Psoas muscle (tissue), 8 donors: Measurements from ENCODE around the gene NOXRED1. TPM values are rescaled to one million over a fixed set of nuclear protein-coding genes. Genes with fewer than 3 reads are reported as not detected.

ENCODE experiments used
- ATAC-seq, 4 donors: fragments of 200-7000 bp; cut with Tn5 transposase; one replicate each; pipeline ENCODE4 v1.9.1; 2020; ENCODE audit warnings: moderate library complexity in 3 of 4, mild to moderate bottlenecking in 2 of 4
- DNase-seq, 2 donors: peaks; one replicate each; pipeline ENCODE4 v3.0.0-alpha.2; 2020
- H3K27ac ChIP-seq: fragments of 200-600 bp; one replicate; pipeline ENCODE4 v1.8.0; 2022
- H3K27me3 ChIP-seq, 3 donors: fragments of 200-600 bp in 1 of 3; one replicate each; pipeline versions ENCODE4 v1.6.1 to v1.8.0; 2013 to 2022; ENCODE audit warnings: low read length in 2 of 3, mild to moderate bottlenecking in 2 of 3, moderate library complexity in 1 of 3; ENCODE audit not compliant: insufficient read depth in 3 of 3
- H3K36me3 ChIP-seq, 2 donors: fragments of 200-600 bp in 1 of 2; one replicate each; pipeline versions ENCODE4 v1.6.1 to v1.8.0; 2013 to 2022; ENCODE audit warnings: low read depth in 1 of 2, mild to moderate bottlenecking in 1 of 2, moderate library complexity in 1 of 2; ENCODE audit not compliant: insufficient read depth in 1 of 2
- H3K4me1 ChIP-seq: fragments of 200-600 bp; one replicate; pipeline ENCODE4 v1.8.0; 2022
- H3K4me3 ChIP-seq: fragments of 200-600 bp; one replicate; pipeline ENCODE4 v1.8.0; 2022; ENCODE audit warnings: mild to moderate bottlenecking
- H3K9me3 ChIP-seq: fragments of 200-600 bp; one replicate; pipeline ENCODE4 v1.8.0; 2022
- CTCF ChIP-seq: fragments of 200-600 bp; IDR thresholded peaks from one replicate; pipeline ENCODE4 v1.8.0; 2022; ENCODE audit warnings: antibody characterized with exemption
- WGBS, 3 donors: extraction: QIAGEN DNeasy Blood & Tissue Kit; methylation state at CpG; one replicate each; pipeline versions ENCODE4 v1.1.6 to v1.1.7; 2013; 5-methylcytosine and 5-hydroxymethylcytosine counted together
- intact Hi-C, 2 donors: fragments of 100-400 bp; cut with DNase I; formaldehyde crosslinking; loops; one replicate each; pipeline versions ENCODE4 v1.11.0 to v1.14.2; 2022
- polyA plus RNA-seq, 3 donors: library from polyadenylated mRNA; stranded (reverse); fragments of 200-250 nt; gene quantifications; one replicate each; pipeline ENCODE4 v1.2.3, GENCODE V29; 2013
- total RNA-seq, 4 donors: library from RNA; stranded (reverse); fragmentation: NEBNext Ultra II Directional in 2 of 4; extraction: Animal tissue kit (Norgen Biotek cat#: 25700) in 2 of 4; gene quantifications; one replicate each; pipeline versions ENCODE4 v1.2.1 to v1.2.4, GENCODE V29; 2021 to 2023
- donor health status: healthy with polysubstance abuse.
- donor health status: DM: no; HTN: no; CAD: no; lungs with moderate emphysema.
- donor health status: Bipolar disorder and iron deficiency.
- donor health status: healthy.
- donor health status: DM: yes; HTN: yes; CAD: no.
- donor health status: DM: no; HTN: no; CAD: no.
- donor health status: DM: no; HTN: no; CAD: no.
- donor health status: DM: yes; HTN: yes; CAD: no.

Gene NOXRED1
- total and polyA plus RNA-seq, 7 donors: 0.13 to 0.34 (median 0.24) TPM; not detected in 1

GRCh38 chr14:77377502-77377844 is 45.9 kb downstream of the NOXRED1 start:
- no peak for TF ChIP-seq CTCF
- Histone ChIP-seq H3K27ac (no peak overlapping the region), H3K9me3 (no peaks in the 10 kb centered on the region), H3K4me1 (peaks cover 12% of the 10 kb centered on the region), H3K36me3 (no peaks in the 10 kb centered on the region), H3K27me3 (no peaks in the 10 kb centered on the region), H3K4me3 (peak overlapping the region; percentile 92)
- ATAC-seq (no peak), DNase-seq (no peak)
- intact Hi-C loops: loop anchor here in 1 of 2 donors (5.0 kb wide), 1 partner anchor 80 kb away; the partner anchor contains the start of genes AHSA1 and VIPAS39
- WGBS, 3 donors: 12 to 17% (median 15%) methylated on average over 10 of the region's 10 CpGs

GRCh38 chr14:77376771-77377501 is 46.4 kb downstream of the NOXRED1 start, which contains the start of the genes SAMD15 and TMED8:
TSS of gene SAMD15 (plus strand) at chr14:77377379. CDS start at chr14:77377419, 40 bp downstream.
TSS of gene TMED8 (minus strand) at chr14:77377094. CDS start at chr14:77377053, 41 bp downstream.
- Histone ChIP-seq H3K27me3 (no peaks in the 10 kb centered on the region), H3K9me3 (no peaks in the 10 kb centered on the region), H3K4me1 (peaks cover 12% of the 10 kb centered on the region), H3K4me3 (peak within 1 kb of the TSS; percentile 92), H3K27ac (peak within 1 kb of the TSS; percentile 75), H3K36me3 (no peaks in the 10 kb centered on the region)
- DNase-seq (peak; percentile 85 to 93), ATAC-seq (peak; percentile 98 to 100 (median 98))
- WGBS, 3 donors: 0 to 1% (median 1%) methylated on average over 46 to 69 of the region's 69 CpGs
- intact Hi-C loops: loop anchor here in 1 of 2 donors (5.0 kb wide), 1 partner anchor 80 kb away; the partner anchor contains the start of genes AHSA1 and VIPAS39
- peak; percentile 20 for TF ChIP-seq CTCF

- Histone ChIP-seq H3K27ac (peak overlapping the region; percentile 75), H3K27me3 (no peaks in the 10 kb centered on the region), H3K36me3 (no peaks in the 10 kb centered on the region), H3K4me1 (peaks cover 12% of the 10 kb centered on the region), H3K4me3 (peak overlapping the region; percentile 92), H3K9me3 (no peaks in the 10 kb centered on the region)
- intact Hi-C loops: loop anchor here in 1 of 2 donors (5.0 kb wide), 1 partner anchor 81 kb away; the partner anchor contains the start of genes AHSA1 and VIPAS39
- ATAC-seq: peak; percentile 2 to 7 (median 3)
- peak; percentile 26 to 64 for DNase-seq
- TF ChIP-seq CTCF: no peak
- WGBS, 3 donors: 13 to 15% (median 14%) methylated on average over 24 of the region's 24 CpGs
Observed at GRCh38 chr14:77375973-77376770, 47.2 kb downstream of the NOXRED1 start.

GRCh38 chr14:77375164-77375950 is 48.0 kb downstream of the NOXRED1 start:
- peaks cover 12% of the 10 kb centered on the region for H3K4me1 ChIP-seq
- WGBS, 3 donors: 81 to 87% (median 85%) methylated on average over 9 of the region's 9 CpGs
- H3K27ac ChIP-seq: no peak overlapping the region
- DNase-seq (no peak), ATAC-seq (no peak)
- intact Hi-C loops: loop anchor here in 1 of 2 donors (5.0 kb wide), 1 partner anchor 82 kb away; the partner anchor contains the start of genes AHSA1 and VIPAS39
- no peak for TF ChIP-seq CTCF
- no peaks in the 10 kb centered on the region for H3K27me3 ChIP-seq
- H3K4me3 ChIP-seq: peak overlapping the region; percentile 92
- no peaks in the 10 kb centered on the region for H3K36me3 ChIP-seq
- no peaks in the 10 kb centered on the region for H3K9me3 ChIP-seq
